Endothelial cell of umbilical vein (primary cell): ENCODE measurements around the gene CEACAM16. TPM values are rescaled to one million over a fixed set of nuclear protein-coding genes. Genes with fewer than 3 reads are reported as not detected.

ENCODE experiments used
- BruUV-seq: library from RNA; stranded (reverse); fragments of 400-500 nt; replicated peaks from 2 replicates; lab custom pipeline; 2021; lab: Mats Ljungman, UMichigan
- CTCF ChIA-PET: fragments of 300-600, 350-600 bp; sonication (Branson Sonifier 250); formaldehyde crosslinking; loops from one replicate; lab custom pipeline; 2021; ENCODE audit warnings: antibody characterized with exemption, inconsistent platforms; lab: Charles Lee
- POLR2A ChIA-PET: fragments of 300-600, 350-600 bp; sonication (Branson Sonifier 250); formaldehyde crosslinking; loops from one replicate; lab custom pipeline; 2021; ENCODE audit warnings: antibody characterized with exemption, inconsistent platforms; lab: Charles Lee
- DNase-seq: peaks from one replicate; pipeline ENCODE4 v3.0.0-alpha.2; 2011; ENCODE audit warnings: low read depth, low spot score
- FAIRE-seq: peaks from 2 replicates; lab custom pipeline; 2011; peaks lifted over from hg19 to GRCh38; lab: Jason Lieb, UNC
- H2AFZ ChIP-seq: 2 replicates; pipeline ENCODE4 v1.6.0; 2012; ENCODE audit warnings: low read depth, low read length, control low read depth, inconsistent platforms
- H3K27ac ChIP-seq: 2 replicates; pipeline ENCODE4 v1.5.1; 2011; ENCODE audit warnings: low read depth, mild to moderate bottlenecking, control low read depth, low read length, moderate library complexity; ENCODE audit not compliant: insufficient read depth
- H3K27me3 ChIP-seq, 2 experiments: 2 replicates each; pipeline versions ENCODE4 v1.6.0 to v1.6.1; 2011; ENCODE audit warnings: low read length in 2 of 2, mixed read lengths in 1 of 2; ENCODE audit not compliant: control insufficient read depth in 2 of 2, insufficient read depth in 2 of 2
- H3K36me3 ChIP-seq, 2 experiments: 2 replicates in 1 of 2; 3 replicates in 1 of 2; pipeline ENCODE4 v1.5.1; 2011; ENCODE audit warnings: low read length in 2 of 2, mild to moderate bottlenecking in 1 of 2, moderate library complexity in 1 of 2; ENCODE audit not compliant: control insufficient read depth in 2 of 2, insufficient read depth in 2 of 2; ENCODE audit errors: extremely low read depth in 1 of 2
- H3K4me1 ChIP-seq: 3 replicates; pipeline ENCODE4 v1.5.1; 2011; ENCODE audit warnings: mild to moderate bottlenecking, low read length; ENCODE audit not compliant: control insufficient read depth, insufficient read depth; ENCODE audit errors: extremely low read depth
- H3K4me2 ChIP-seq: 2 replicates; pipeline ENCODE4 v1.6.1; 2011; ENCODE audit warnings: low read length, control low read depth, mixed read lengths; ENCODE audit not compliant: insufficient read depth
- H3K4me3 ChIP-seq, 3 experiments: fragments of 200-600 bp in 1 of 3; sonication (generic), shearing (Covaris generic) in 1 of 3; replicated peaks in 1 of 3; 2 replicates each; pipeline ENCODE4 v1.5.1; 2011 to 2016; ENCODE audit warnings: control low read depth in 3 of 3, low read length in 3 of 3, mild to moderate bottlenecking in 2 of 3, inconsistent platforms in 1 of 3, low read depth in 1 of 3, moderate library complexity in 1 of 3; ENCODE audit not compliant: insufficient read depth in 1 of 3
- H3K79me2 ChIP-seq: 2 replicates; pipeline ENCODE4 v1.6.0; 2012; ENCODE audit warnings: low read length, inconsistent platforms; ENCODE audit not compliant: control insufficient read depth, insufficient read depth
- H3K9ac ChIP-seq: replicated peaks from 2 replicates; pipeline ENCODE3; 2011; ENCODE audit warnings: low read length, control low read depth; ENCODE audit not compliant: insufficient read depth; ENCODE audit errors: extremely low read depth
- H3K9me1 ChIP-seq: replicated peaks from 3 replicates; pipeline ENCODE4 v1.6.0; 2011; ENCODE audit warnings: mild to moderate bottlenecking, low read length; ENCODE audit not compliant: control insufficient read depth, insufficient read depth; ENCODE audit errors: extremely low read depth
- H3K9me3 ChIP-seq: replicated peaks from 2 replicates; pipeline ENCODE4 v1.5.1; 2012; ENCODE audit warnings: low read length, inconsistent platforms; ENCODE audit not compliant: control insufficient read depth, insufficient read depth
- H4K20me1 ChIP-seq: replicated peaks from 2 replicates; pipeline ENCODE3; 2011; ENCODE audit warnings: mild to moderate bottlenecking, low read length; ENCODE audit not compliant: control insufficient read depth, insufficient read depth; ENCODE audit errors: extremely low read depth
- CTCF ChIP-seq, 2 donors: IDR thresholded peaks; 1 replicate in 1 of 2; 2 replicates in 1 of 2; pipeline ENCODE4 v1.5.1; 2011; ENCODE audit warnings: low read length in 2 of 2, mild to moderate bottlenecking in 2 of 2, moderate library complexity in 2 of 2, control low read depth in 1 of 2, inconsistent platforms in 1 of 2, low read depth in 1 of 2; ENCODE audit not compliant: insufficient read depth in 1 of 2; ENCODE audit errors: extremely low read depth in 1 of 2
- EZH2 ChIP-seq: IDR thresholded peaks from 2 replicates; pipeline ENCODE4 v1.6.1; 2012; ENCODE audit warnings: borderline replicate concordance, low read depth, mild to moderate bottlenecking, moderate library complexity, low read length, inconsistent platforms; ENCODE audit not compliant: severe bottlenecking
- FOS ChIP-seq: IDR thresholded peaks from 2 replicates; pipeline ENCODE4 v1.6.1; 2011; ENCODE audit warnings: mild to moderate bottlenecking, low read length, moderate library complexity, borderline replicate concordance; ENCODE audit not compliant: insufficient read depth
- GATA2 ChIP-seq: IDR thresholded peaks from 2 replicates; pipeline ENCODE4 v1.7.0; 2011; ENCODE audit warnings: low read depth, mild to moderate bottlenecking, moderate library complexity, mixed read lengths, low read length; ENCODE audit not compliant: insufficient read length, insufficient read depth
- JUN ChIP-seq: IDR thresholded peaks from 2 replicates; pipeline ENCODE4 v1.6.1; 2011; ENCODE audit warnings: borderline replicate concordance, low read depth; ENCODE audit not compliant: insufficient read length, insufficient read depth
- MYC ChIP-seq: IDR thresholded peaks from one replicate; pipeline ENCODE4 v1.6.1; 2011; ENCODE audit warnings: mild to moderate bottlenecking, low read depth, low read length
- POLR2A ChIP-seq: IDR thresholded peaks from 2 replicates; pipeline ENCODE4 v1.6.1; 2012; ENCODE audit warnings: low read depth, mild to moderate bottlenecking, control low read depth, low read length
- POLR2AphosphoS5 ChIP-seq: IDR thresholded peaks from 2 replicates; pipeline ENCODE4 v1.6.1; 2012; ENCODE audit warnings: low read depth, mild to moderate bottlenecking, control low read depth, low read length, moderate library complexity; ENCODE audit not compliant: insufficient read depth
- dilution Hi-C: fragments of 300-500 bp; cut with MboI; formaldehyde crosslinking; loops from one replicate; pipeline ENCODE4 v1.15.0; 2019; ENCODE audit warnings: low sequenced_read_pairs; ENCODE audit not compliant: extremely low pct_ligation_motif_present
- intact Hi-C: fragments of 100-400 bp; cut with micrococcal nuclease; formaldehyde crosslinking; loops from one replicate; pipeline ENCODE4 v1.10.0; 2022
- polyA plus RNA-seq, 4 experiments: library from polyadenylated mRNA; depleted of rRNA in 3 of 4; stranded (reverse) in 3 of 4; unstranded in 1 of 4; fragments of >200 nt; gene quantifications; 2 replicates each; pipeline versions ENCODE4 v1.2.1 to v1.2.3, GENCODE V29; 2011 to 2012; ENCODE audit warnings: missing spikeins in 1 of 4
- total RNA-seq: library from RNA; stranded (reverse); gene quantifications from 2 replicates; pipeline ENCODE4 v1.2.3, GENCODE V29; 2021
- TF ChIP-seq, protein P1 (sequence below): IDR thresholded peaks from 2 replicates; pipeline ENCODE4 v1.6.1; 2011; ENCODE audit not compliant: insufficient read depth, insufficient read length

CEACAM16 gene
- total and polyA plus RNA-seq, 2 donors (not counting 3 experiments of a cell fraction or from before 2014, with no cell fraction given) = not detected

DNA sequence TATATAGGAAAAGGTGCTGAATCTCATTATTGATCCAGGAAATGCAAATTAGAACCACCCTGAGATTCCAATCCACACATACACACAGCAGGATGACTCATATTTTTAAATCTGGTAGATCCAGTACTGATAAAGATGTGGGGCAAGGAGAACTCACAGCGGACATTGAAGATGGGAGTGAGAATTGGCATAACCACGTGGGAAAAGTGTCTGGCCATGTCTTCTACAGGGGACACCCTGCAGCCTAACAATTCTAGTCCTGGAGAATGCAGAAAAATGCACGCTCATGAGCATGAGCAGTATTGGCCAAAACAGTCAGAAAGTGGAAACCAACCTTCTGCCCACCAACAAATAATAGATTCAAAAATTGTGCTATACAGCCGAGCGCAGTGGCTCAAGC is 36.1 kb downstream of the CEACAM16 start:
- dilution Hi-C loops (no loop called here), intact Hi-C loops (no loop called here)
- Histone ChIP-seq H3K9me1 (no peaks in the 10 kb centered on the region), H3K36me3 (no peaks in the 10 kb centered on the region), H3K27me3 (no peaks in the 10 kb centered on the region), H3K79me2 (no peaks in the 10 kb centered on the region), H3K4me3 (no peak overlapping the region), H4K20me1 (no peaks in the 10 kb centered on the region), H3K4me1 (no peaks in the 10 kb centered on the region), H2AFZ (no peak overlapping the region), H3K4me2 (no peak overlapping the region), H3K9ac (no peak overlapping the region), H3K27ac (no peak overlapping the region), H3K9me3 (no peaks in the 10 kb centered on the region)
- no peak for TF ChIP-seq MYC
- peak; percentile 41 for TF ChIP-seq GATA2
- BruUV-seq = no TSS peak
- ChIA-PET CTCF (interaction anchor here (1.0 to 2.4 kb wide), 2 partner anchors 12 to 35 kb away, joined by 4 to 20 read pairs; no protein-coding TSS in a partner anchor), POLR2A (no interaction called here)
- FAIRE-seq (peak; percentile 37), DNase-seq (no peak)

- no peaks in the 10 kb centered on the region for H4K20me1 ChIP-seq
- no peaks in the 10 kb centered on the region for H3K36me3 ChIP-seq
- dilution Hi-C loops = no loop called here
- H3K4me3 ChIP-seq = no peak overlapping the region
- H3K27me3 ChIP-seq = no peaks in the 10 kb centered on the region
- H2AFZ ChIP-seq = no peak overlapping the region
- TF ChIP-seq JUN (no peak), CTCF (IDR thresholded peaks at IDR 0.05; ENCODE audit: extremely low read depth in 1 of 2, insufficient read depth in 1 of 2, low read depth in 1 of 2, low read length in 2 of 2) (no peak), POLR2A (no peak), POLR2AphosphoS5 (no peak), GATA2 (no peak), FOS (no peak), EZH2 (no peak), MYC (no peak)
- TF ChIP-seq, protein P1, sequence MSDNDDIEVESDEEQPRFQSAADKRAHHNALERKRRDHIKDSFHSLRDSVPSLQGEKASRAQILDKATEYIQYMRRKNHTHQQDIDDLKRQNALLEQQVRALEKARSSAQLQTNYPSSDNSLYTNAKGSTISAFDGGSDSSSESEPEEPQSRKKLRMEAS = no peak
- no peak overlapping the region for H3K9ac ChIP-seq
- H3K79me2 ChIP-seq = no peaks in the 10 kb centered on the region
- H3K9me1 ChIP-seq = no peaks in the 10 kb centered on the region
- H3K9me3 ChIP-seq = no peaks in the 10 kb centered on the region
- ChIA-PET POLR2A (no interaction called here), CTCF (interaction anchor here (0.6 to 2.9 kb wide), 3 partner anchors 13 to 34 kb away, joined by 3 to 30 read pairs (median 20); no protein-coding TSS in a partner anchor)
- DNase-seq (no peak), FAIRE-seq (no peak)
- intact Hi-C loops = no loop called here
- no peak overlapping the region for H3K27ac ChIP-seq
- BruUV-seq = no TSS peak
- H3K4me2 ChIP-seq = no peak overlapping the region
- peaks cover 10% of the 10 kb centered on the region for H3K4me1 ChIP-seq
Measured at GRCh38 chr19:44737238-44738071, 38.5 kb downstream of the CEACAM16 start.
